H1 (cell line): ENCODE data around the gene DSP. TPM values are rescaled to one million over a fixed set of nuclear protein-coding genes. Genes with fewer than 3 reads are reported as not detected.

Experiments used
- CTCF ChIA-PET: fragments of 300-600 bp; sonication (Branson Sonifier 250); formaldehyde crosslinking; loops from one replicate; lab custom pipeline; 2021; ENCODE audit not compliant: partially characterized antibody; lab: Charles Lee
- POLR2A ChIA-PET: fragments of 300-600 bp; sonication (Branson Sonifier 250); formaldehyde crosslinking; loops from one replicate; lab custom pipeline; 2021; ENCODE audit warnings: inconsistent platforms; ENCODE audit not compliant: partially characterized antibody; lab: Charles Lee
- DNase-seq, 2 experiments: peaks; one replicate each; pipeline versions ENCODE4 v3.0.0 to v3.0.0-alpha.2; 2010 to 2022; ENCODE audit warnings: low spot score in 2 of 2, low read depth in 1 of 2, mixed read lengths in 1 of 2
- FAIRE-seq: peaks from 2 replicates; lab custom pipeline; 2011; peaks lifted over from hg19 to GRCh38; lab: Jason Lieb, UNC
- H2AFZ ChIP-seq: 2 replicates; pipeline ENCODE4 v1.8.1; 2012; ENCODE audit warnings: low read length, inconsistent platforms
- H2AK5ac ChIP-seq: 2 replicates; pipeline ENCODE4 v1.6.1; 2013; ENCODE audit warnings: low read depth, low read length
- H2BK120ac ChIP-seq: replicated peaks from 2 replicates; pipeline ENCODE3; 2013; ENCODE audit warnings: low read depth, low read length, inconsistent platforms
- H2BK12ac ChIP-seq: 2 replicates; pipeline ENCODE4 v1.6.1; 2013; ENCODE audit warnings: low read depth, low read length
- H2BK15ac ChIP-seq: 2 replicates; pipeline ENCODE4 v1.6.1; 2013; ENCODE audit warnings: low read length
- H2BK20ac ChIP-seq: 2 replicates; pipeline ENCODE4 v1.6.1; 2013; ENCODE audit warnings: low read length
- H2BK5ac ChIP-seq: 2 replicates; pipeline ENCODE4 v1.6.1; 2013; ENCODE audit warnings: low read depth, low read length
- H3K14ac ChIP-seq: 2 replicates; pipeline ENCODE4 v1.6.1; 2013; ENCODE audit warnings: inconsistent platforms; ENCODE audit not compliant: insufficient read length
- H3K18ac ChIP-seq: 2 replicates; pipeline ENCODE4 v1.6.1; 2013; ENCODE audit warnings: low read length; ENCODE audit errors: extremely low read depth
- H3K23ac ChIP-seq: 2 replicates; pipeline ENCODE4 v1.6.1; 2013; ENCODE audit warnings: inconsistent platforms; ENCODE audit not compliant: insufficient read length
- H3K23me2 ChIP-seq: 2 replicates; pipeline ENCODE4 v1.6.1; 2013; ENCODE audit warnings: low read depth, low read length
- H3K27ac ChIP-seq: 2 replicates; pipeline ENCODE4 v1.6.1; 2011; ENCODE audit warnings: low read depth, low read length, inconsistent platforms
- H3K27me3 ChIP-seq, 4 experiments: replicated peaks in 1 of 4; 1 replicate in 1 of 4; 2 replicates in 3 of 4; pipeline versions ENCODE4 v1.6.1 to v1.8.1; 2011 to 2013; ENCODE audit warnings: low read length in 3 of 4, mild to moderate bottlenecking in 3 of 4, inconsistent platforms in 2 of 4, mixed read lengths in 2 of 4, moderate library complexity in 1 of 4; ENCODE audit not compliant: control insufficient read depth in 3 of 4, insufficient read depth in 3 of 4; ENCODE audit errors: extremely low read depth in 1 of 4
- H3K36me3 ChIP-seq, 4 experiments: 2 replicates each; pipeline versions ENCODE4 v1.6.1 to v1.8.1; 2011 to 2013; ENCODE audit warnings: mild to moderate bottlenecking in 4 of 4, low read length in 3 of 4, moderate library complexity in 2 of 4, control low read depth in 1 of 4, inconsistent platforms in 1 of 4; ENCODE audit not compliant: insufficient read depth in 4 of 4, control insufficient read depth in 2 of 4
- H3K4ac ChIP-seq: replicated peaks from 2 replicates; pipeline ENCODE3; 2013; ENCODE audit warnings: low read length, low read depth, mixed read lengths, inconsistent platforms; ENCODE audit not compliant: insufficient read length
- H3K4me1 ChIP-seq, 4 experiments: replicated peaks in 1 of 4; 1 replicate in 1 of 4; 2 replicates in 3 of 4; pipeline versions ENCODE4 v1.6.1 to v1.8.1; 2011 to 2013; ENCODE audit warnings: low read length in 3 of 4, inconsistent platforms in 2 of 4, mixed read lengths in 1 of 4; ENCODE audit not compliant: insufficient read depth in 4 of 4, control insufficient read depth in 3 of 4
- H3K4me2 ChIP-seq, 2 experiments: 2 replicates each; pipeline versions ENCODE4 v1.6.1 to v1.8.1; 2011 to 2013; ENCODE audit warnings: low read depth in 2 of 2, low read length in 2 of 2, control low read depth in 1 of 2, inconsistent platforms in 1 of 2, mild to moderate bottlenecking in 1 of 2; ENCODE audit not compliant: insufficient read depth in 1 of 2
- H3K4me3 ChIP-seq, 4 experiments: fragments of 200-600, 300-600 bp in 1 of 4; sonication (generic), shearing (Covaris generic), sonication (Bioruptor Twin) in 1 of 4; 2 replicates each; pipeline versions ENCODE4 v1.5.1 to v1.8.1; 2011 to 2016; ENCODE audit warnings: low read length in 4 of 4, low read depth in 3 of 4, control low read depth in 2 of 4, inconsistent platforms in 2 of 4, mild to moderate bottlenecking in 2 of 4, mixed read lengths in 1 of 4, moderate library complexity in 1 of 4; ENCODE audit not compliant: insufficient read depth in 2 of 4; ENCODE audit errors: extremely low read depth in 1 of 4
- H3K56ac ChIP-seq: replicated peaks from 2 replicates; pipeline ENCODE3; 2013; ENCODE audit warnings: low read depth, mild to moderate bottlenecking, mixed read lengths, low read length, inconsistent platforms; ENCODE audit not compliant: insufficient read length
- H3K79me1 ChIP-seq: 2 replicates; pipeline ENCODE4 v1.6.1; 2013; ENCODE audit warnings: low read depth, low read length, control low read depth
- H3K79me2 ChIP-seq, 2 experiments: 2 replicates each; pipeline versions ENCODE4 v1.6.1 to v1.8.1; 2012 to 2013; ENCODE audit warnings: low read length in 2 of 2, mild to moderate bottlenecking in 2 of 2, inconsistent platforms in 1 of 2; ENCODE audit not compliant: insufficient read depth in 2 of 2, control insufficient read depth in 1 of 2
- H3K9ac ChIP-seq, 4 experiments: replicated peaks in 1 of 4; 1 replicate in 1 of 4; 2 replicates in 3 of 4; pipeline versions ENCODE4 v1.6.1 to v1.8.1; 2011 to 2013; ENCODE audit warnings: low read depth in 3 of 4, low read length in 3 of 4, control low read depth in 2 of 4, mild to moderate bottlenecking in 2 of 4, moderate library complexity in 2 of 4, inconsistent platforms in 1 of 4; ENCODE audit errors: extremely low read depth in 1 of 4
- H3K9me3 ChIP-seq, 2 experiments: 2 replicates each; pipeline versions ENCODE4 v1.6.1 to v1.8.1; 2012 to 2013; ENCODE audit warnings: mild to moderate bottlenecking in 2 of 2, moderate library complexity in 2 of 2, control low read depth in 1 of 2, inconsistent platforms in 1 of 2, low read depth in 1 of 2, low read length in 1 of 2, mixed read lengths in 1 of 2; ENCODE audit not compliant: insufficient read depth in 2 of 2
- H4K20me1 ChIP-seq, 2 experiments: replicated peaks in 1 of 2; 2 replicates each; pipeline versions ENCODE3 to v1.8.1; 2011 to 2013; ENCODE audit warnings: inconsistent platforms in 2 of 2, low read length in 2 of 2, mild to moderate bottlenecking in 1 of 2; ENCODE audit not compliant: insufficient read depth in 2 of 2, control insufficient read depth in 1 of 2
- H4K5ac ChIP-seq: 2 replicates; pipeline ENCODE4 v1.6.1; 2013; ENCODE audit warnings: low read length, low read depth, mixed read lengths, inconsistent platforms; ENCODE audit not compliant: insufficient read length
- H4K8ac ChIP-seq: 2 replicates; pipeline ENCODE4 v1.8.0; 2013; ENCODE audit warnings: mild to moderate bottlenecking, moderate library complexity, low read length, inconsistent platforms; ENCODE audit not compliant: insufficient read depth; ENCODE audit errors: extremely low read depth
- H4K91ac ChIP-seq: replicated peaks from 2 replicates; pipeline ENCODE3; 2013; ENCODE audit warnings: low read length, mixed read lengths, inconsistent platforms; ENCODE audit not compliant: insufficient read length
- BACH1 ChIP-seq: IDR thresholded peaks from 2 replicates; pipeline ENCODE4 v1.6.1; 2012; ENCODE audit warnings: low read length, improper control_type of control experiment
- BRCA1 ChIP-seq: IDR thresholded peaks from 2 replicates; pipeline ENCODE4 v1.6.1; 2012; ENCODE audit warnings: low read depth, low read length, improper control_type of control experiment
- CBX8 ChIP-seq: fragments of 300-800, 300-1000 bp; sonication (generic); IDR thresholded peaks from 2 replicates; pipeline ENCODE4 v1.7.1; 2016; ENCODE audit warnings: low read depth, low read length, borderline replicate concordance
- GABPA ChIP-seq: IDR thresholded peaks from 2 replicates; pipeline ENCODE4 v1.6.1; 2011; ENCODE audit warnings: mild to moderate bottlenecking, low read length, moderate library complexity, borderline replicate concordance; ENCODE audit not compliant: insufficient read depth
- HDAC6 ChIP-seq: IDR thresholded peaks from one replicate; pipeline ENCODE4 v1.7.1; 2012; ENCODE audit warnings: low read depth, mild to moderate bottlenecking, inconsistent platforms, low read length, moderate library complexity
- NRF1 ChIP-seq: IDR thresholded peaks from 2 replicates; pipeline ENCODE4 v1.6.1; 2011; ENCODE audit warnings: mild to moderate bottlenecking, low read depth, low read length, improper control_type of control experiment
- PHF8 ChIP-seq: fragments of 200-600 bp; sonication (generic); conservative IDR thresholded peaks from 2 replicates; pipeline ENCODE4 v1.7.1; 2012; ENCODE audit warnings: low read depth, mild to moderate bottlenecking, inconsistent platforms, low read length, moderate library complexity
- POLR2A ChIP-seq, 2 experiments: IDR thresholded peaks; 1 replicate in 1 of 2; 2 replicates in 1 of 2; pipeline ENCODE4 v1.6.1; 2011; ENCODE audit warnings: low read depth in 2 of 2, low read length in 2 of 2, mild to moderate bottlenecking in 2 of 2; ENCODE audit errors: control extremely low read depth in 1 of 2
- RFX5 ChIP-seq: IDR thresholded peaks from 2 replicates; pipeline ENCODE4 v1.6.1; 2011; ENCODE audit warnings: low read depth, low read length, improper control_type of control experiment, borderline replicate concordance
- SIN3A ChIP-seq, 2 experiments: IDR thresholded peaks in 1 of 2; conservative IDR thresholded peaks in 1 of 2; 2 replicates each; pipeline ENCODE4 v1.6.1; 2011 to 2012; ENCODE audit warnings: low read length in 2 of 2, improper control_type of control experiment in 1 of 2, low read depth in 1 of 2, mild to moderate bottlenecking in 1 of 2
- TAF1 ChIP-seq: IDR thresholded peaks from 2 replicates; pipeline ENCODE4 v1.6.1; 2011; ENCODE audit warnings: mild to moderate bottlenecking, low read depth, low read length
- WGBS, 2 experiments: shearing (Covaris generic) in 1 of 2; methylation state at CpG; one replicate each; pipeline versions ENCODE4 v1.1.6 to v1.1.7; 2013 to 2015; ENCODE audit warnings: low lambda C conversion rate in 2 of 2, mixed read lengths in 2 of 2, inconsistent platforms in 1 of 2, low coverage in 1 of 2, missing lambda C conversion rate in 1 of 2; ENCODE audit not compliant: insufficient replicate concordance in 2 of 2, insufficient coverage in 1 of 2, insufficient read length in 1 of 2; ENCODE audit errors: extremely low coverage in 1 of 2, missing lambda C conversion rate in 1 of 2; 5-methylcytosine and 5-hydroxymethylcytosine counted together
- polyA plus RNA-seq, 7 experiments: library from polyadenylated mRNA; depleted of rRNA in 3 of 7; stranded (reverse) in 5 of 7; unstranded in 2 of 7; fragments of >200 nt in 5 of 7; fragments of 200-250 nt in 2 of 7; gene quantifications; 1 replicate in 5 of 7; 2 replicates in 1 of 7; 4 replicates in 1 of 7; pipeline versions ENCODE4 v1.2.1 to v1.2.3, GENCODE V29; 2011 to 2013; ENCODE audit warnings: missing spikeins in 2 of 7, mixed read lengths in 2 of 7
- total RNA-seq: library from RNA; stranded (reverse); fragmentation: NEBNext Ultra II Directional; extraction: Animal tissue kit (Norgen Biotek cat#: 25700); gene quantifications from 2 replicates; pipeline ENCODE4 v1.2.1, GENCODE V29; 2021

Gene DSP
- total and polyA plus RNA-seq, 2 of the 8 experiments (the other 6 are each of a cell fraction or from before 2014, with no cell fraction given), result 14.3 to 48.5 TPM

- H2AFZ ChIP-seq, result no peak overlapping the region; the same call in 1 of the 2 replicates
- H3K27ac ChIP-seq, result no peak overlapping the region
- no peak overlapping the region for H2BK20ac ChIP-seq
- peaks cover 0 to 12% (median 5%) of the 10 kb centered on the region in 4 experiments; a peak in 5 of 7 replicates for H3K4me1 ChIP-seq
- no peak overlapping the region for H3K14ac ChIP-seq
- no peaks in the 10 kb centered on the region for H3K9me3 ChIP-seq
- no peaks in the 10 kb centered on the region for H3K36me3 ChIP-seq
- H3K79me1 ChIP-seq, result no peaks in the 10 kb centered on the region
- H2AK5ac ChIP-seq, result no peak overlapping the region
- H4K20me1 ChIP-seq, result no peaks in the 10 kb centered on the region
- no peak overlapping the region for H4K5ac ChIP-seq
- no peak overlapping the region for H3K56ac ChIP-seq
- ChIA-PET CTCF (interaction anchor here (0.8 to 1.2 kb wide), 3 partner anchors 8 to 250 kb away, joined by 3 to 4 read pairs (median 3); no protein-coding TSS in a partner anchor), POLR2A (interaction anchor here (1.0 to 1.4 kb wide), 2 partner anchors 13 to 14 kb away, joined by 3 to 6 read pairs; partner anchors contain the start of gene DSP)
- no peaks in the 10 kb centered on the region for H3K79me2 ChIP-seq
- H3K23ac ChIP-seq, result no peak overlapping the region
- no peak overlapping the region for H3K4ac ChIP-seq
- FAIRE-seq (no peak), DNase-seq (no peak)
- H3K27me3 ChIP-seq, result no peaks in the 10 kb centered on the region
- H3K18ac ChIP-seq, result no peak overlapping the region
- no peak overlapping the region for H3K4me3 ChIP-seq
- no peak overlapping the region for H4K91ac ChIP-seq
- H2BK5ac ChIP-seq, result no peak overlapping the region
- H3K4me2 ChIP-seq, result no peak overlapping the region
- H3K9ac ChIP-seq, result no peak overlapping the region
- WGBS, 2 experiments, result 92% methylated on average over 5 of the region's 5 CpGs; no CpG with 5 or more reads in 1 of the 2 experiments
- H2BK12ac ChIP-seq, result no peak overlapping the region
- no peak overlapping the region for H2BK120ac ChIP-seq
- no peaks in the 10 kb centered on the region for H3K23me2 ChIP-seq
- no peak overlapping the region for H4K8ac ChIP-seq
- no peak overlapping the region for H2BK15ac ChIP-seq
- TF ChIP-seq BRCA1 (no peak), CBX8 (no peak), SIN3A (conservative IDR thresholded peaks at IDR 0.05 in 1 of 2, IDR thresholded peaks at IDR 0.05 in 1 of 2; ENCODE audit: low read depth in 1 of 2, low read length in 2 of 2) (no peak), TAF1 (no peak), NRF1 (no peak), HDAC6 (no peak), RFX5 (no peak), PHF8 (no peak), GABPA (no peak), BACH1 (no peak), POLR2A (IDR thresholded peaks at IDR 0.05; ENCODE audit: control extremely low read depth in 1 of 2, low read depth in 2 of 2, low read length in 2 of 2) (no peak)
Measured at GRCh38 chr6:7528565-7528964, 12.9 kb upstream of the DSP start.
